ENCODE results near the gene FSTL4.

DNA sequence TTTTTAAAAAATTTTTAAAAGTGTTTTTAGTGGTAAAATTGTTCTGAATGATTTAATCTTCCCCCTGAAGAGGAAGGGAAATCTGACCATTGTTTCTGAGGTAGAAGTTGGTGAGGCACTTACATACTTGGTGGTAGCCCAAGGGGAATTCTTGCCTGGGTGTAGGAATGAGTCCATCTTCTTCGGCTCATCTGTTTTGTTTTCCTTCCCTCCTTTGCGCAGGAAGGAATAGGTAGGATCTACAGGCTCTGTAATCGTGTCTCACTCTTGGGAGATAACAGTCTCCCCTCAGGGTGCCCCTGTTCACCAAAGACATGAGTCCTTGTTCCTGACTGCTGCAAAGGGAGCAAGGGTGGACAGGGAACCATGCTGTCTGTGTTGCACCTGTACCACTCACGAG lies 422.5 kb downstream of the FSTL4 start:
- TF ChIP-seq, protein P1, sequence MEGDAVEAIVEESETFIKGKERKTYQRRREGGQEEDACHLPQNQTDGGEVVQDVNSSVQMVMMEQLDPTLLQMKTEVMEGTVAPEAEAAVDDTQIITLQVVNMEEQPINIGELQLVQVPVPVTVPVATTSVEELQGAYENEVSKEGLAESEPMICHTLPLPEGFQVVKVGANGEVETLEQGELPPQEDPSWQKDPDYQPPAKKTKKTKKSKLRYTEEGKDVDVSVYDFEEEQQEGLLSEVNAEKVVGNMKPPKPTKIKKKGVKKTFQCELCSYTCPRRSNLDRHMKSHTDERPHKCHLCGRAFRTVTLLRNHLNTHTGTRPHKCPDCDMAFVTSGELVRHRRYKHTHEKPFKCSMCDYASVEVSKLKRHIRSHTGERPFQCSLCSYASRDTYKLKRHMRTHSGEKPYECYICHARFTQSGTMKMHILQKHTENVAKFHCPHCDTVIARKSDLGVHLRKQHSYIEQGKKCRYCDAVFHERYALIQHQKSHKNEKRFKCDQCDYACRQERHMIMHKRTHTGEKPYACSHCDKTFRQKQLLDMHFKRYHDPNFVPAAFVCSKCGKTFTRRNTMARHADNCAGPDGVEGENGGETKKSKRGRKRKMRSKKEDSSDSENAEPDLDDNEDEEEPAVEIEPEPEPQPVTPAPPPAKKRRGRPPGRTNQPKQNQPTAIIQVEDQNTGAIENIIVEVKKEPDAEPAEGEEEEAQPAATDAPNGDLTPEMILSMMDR (IDR thresholded peaks at IDR 0.05), result no peak
- TF ChIP-seq POLR2A (IDR thresholded peaks at IDR 0.05), result no peak
